Medulla oblongata (tissue), 1 donor: ENCODE data around the gene UCP3.

Experiments used
- DNase-seq: peaks from one replicate; pipeline ENCODE4 v3.0.0-alpha.2; 2015; ENCODE audit errors: extremely low spot score

The UCP3 gene

DNA sequence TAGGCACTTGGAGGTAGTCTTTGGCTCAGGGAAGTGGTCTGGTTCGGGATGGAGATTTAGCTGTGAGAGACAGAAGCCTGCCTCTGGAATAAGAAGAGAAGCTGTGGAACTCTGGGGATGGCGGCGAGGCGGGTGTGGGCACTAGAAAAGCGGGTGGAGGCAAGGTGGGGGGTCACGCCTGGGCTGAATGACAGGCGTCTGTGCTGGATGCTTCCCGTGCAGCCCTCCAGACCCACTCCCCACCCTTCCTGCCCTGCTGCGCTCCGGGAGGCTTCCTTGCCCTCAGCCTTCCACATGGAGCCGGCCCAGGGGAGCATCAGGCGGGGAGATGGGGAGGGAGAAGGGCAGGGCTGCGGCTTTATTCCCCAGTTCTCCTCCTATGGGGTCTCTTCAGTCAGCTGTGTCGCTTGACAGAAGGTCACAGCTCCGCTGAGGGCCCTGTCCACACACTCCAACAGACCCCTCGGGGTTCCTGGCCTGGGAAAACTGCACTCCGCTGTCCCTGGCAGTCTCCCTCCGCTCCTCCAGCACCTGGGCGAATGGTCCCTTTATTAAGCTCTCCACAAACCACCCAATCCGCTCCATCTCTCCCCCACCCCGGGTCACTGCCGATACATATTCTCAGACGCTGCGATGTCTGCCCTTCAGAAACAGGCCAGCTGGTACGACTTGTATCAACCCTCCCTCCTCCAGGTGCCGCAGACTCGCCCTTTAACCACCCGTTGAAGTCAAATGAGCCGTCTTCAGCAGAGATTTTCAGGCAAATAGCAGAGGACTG is 51.8 kb downstream of the UCP3 start:
- DNase-seq = no peak

DNA sequence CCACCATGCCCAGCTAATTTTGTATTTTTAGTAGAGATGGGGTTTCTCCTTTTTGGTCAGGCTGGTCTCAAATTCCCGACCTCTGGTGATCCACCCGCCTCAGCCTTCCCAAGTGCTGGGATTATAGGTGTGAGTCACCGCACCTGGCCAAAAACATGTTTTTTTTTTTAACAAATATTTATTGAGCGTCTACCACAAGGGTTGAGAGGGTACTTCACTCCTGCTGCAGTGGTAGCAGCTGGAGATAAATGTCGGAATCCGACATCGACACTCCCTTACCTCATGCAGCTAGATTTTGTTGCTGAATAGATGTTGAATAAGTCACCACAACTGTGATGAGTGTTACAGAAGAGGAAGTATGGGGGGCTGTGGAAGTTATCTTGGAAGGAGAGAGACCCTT is 57.1 kb downstream of the UCP3 start:
- no peak for DNase-seq

DNA sequence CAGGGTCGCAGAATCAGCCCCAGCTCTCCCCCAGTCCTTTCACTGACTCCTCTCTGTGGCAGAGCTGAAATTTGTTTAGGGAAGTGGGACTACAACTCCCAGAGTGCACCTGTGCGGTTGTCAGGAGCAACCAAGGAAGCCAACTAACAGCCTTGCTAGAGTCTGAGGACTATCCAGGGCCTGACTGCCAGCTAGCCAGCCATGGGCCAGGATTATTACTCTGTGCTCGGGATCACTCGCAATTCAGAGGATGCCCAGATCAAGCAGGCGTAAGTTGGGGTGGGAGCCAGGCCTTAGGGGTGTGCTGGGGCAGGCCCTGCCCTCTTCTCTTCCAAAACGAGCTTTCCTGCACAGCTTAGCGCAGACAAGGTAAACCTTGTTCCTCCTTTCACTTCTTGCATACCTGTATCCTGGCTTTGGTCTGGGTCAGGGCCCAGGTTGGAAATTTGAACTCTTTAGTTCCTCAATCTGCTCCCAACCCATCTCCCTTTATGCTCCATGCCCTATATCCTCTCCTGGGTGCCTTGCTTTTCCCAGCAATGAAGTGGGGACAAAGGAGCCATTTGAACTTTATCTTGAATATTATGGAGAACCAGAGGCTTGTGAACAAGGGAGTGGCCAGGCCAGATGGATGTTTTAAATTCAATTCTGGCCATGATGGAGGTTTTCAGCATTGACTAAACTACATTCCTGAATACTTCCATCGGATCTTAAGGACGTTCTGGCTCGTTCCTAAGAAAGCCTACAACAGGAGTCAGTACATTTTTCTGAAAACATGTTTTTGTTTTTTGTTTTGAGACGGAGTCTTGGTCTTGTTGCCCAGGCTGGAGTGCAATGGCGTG is 57.8 kb downstream of the UCP3 start, which contains the start of gene DNAJB13:
Gene DNAJB13 (plus strand): TSS at position 158 of the 842 bp plus-strand sequence. CDS start 44 bp downstream, at position 202.
- peak; percentile 19 for DNase-seq
